Spleen (tissue), 11 donors: ENCODE data around the gene TROAP. TPM values are rescaled to one million over a fixed set of nuclear protein-coding genes. Genes with fewer than 3 reads are reported as not detected.
A peak's percentile ranks its signal among the peaks of the same experiment; 100 is the strongest.

Experiments used
- DNase-seq: peaks from one replicate; pipeline ENCODE4 v3.0.0-alpha.2; 2020
- H3K27ac ChIP-seq, 8 donors: fragments of 200-600 bp; sonication (generic) in 7 of 8; 1 replicate in 4 of 8; 2 replicates in 4 of 8; pipeline versions ENCODE4 v1.5.0 to v1.8.0; 2016 to 2021; ENCODE audit warnings: inconsistent platforms in 4 of 8, mild to moderate bottlenecking in 4 of 8, moderate library complexity in 1 of 8
- H3K27me3 ChIP-seq, 7 donors: fragments of 200-600 bp; sonication (generic) in 6 of 7; replicated peaks in 1 of 7; 1 replicate in 4 of 7; 2 replicates in 3 of 7; pipeline versions ENCODE4 v1.5.0 to v1.8.0; 2016 to 2021; ENCODE audit warnings: inconsistent platforms in 3 of 7, mild to moderate bottlenecking in 1 of 7
- H3K36me3 ChIP-seq, 6 donors: fragments of 200-600 bp; sonication (generic) in 5 of 6; 1 replicate in 4 of 6; 2 replicates in 2 of 6; pipeline versions ENCODE4 v1.5.0 to v1.8.0; 2016 to 2021; ENCODE audit warnings: inconsistent platforms in 2 of 6
- H3K4me1 ChIP-seq, 6 donors: fragments of 200-600 bp; sonication (generic) in 5 of 6; 1 replicate in 3 of 6; 2 replicates in 3 of 6; pipeline versions ENCODE4 v1.5.0 to v1.8.0; 2016 to 2021; ENCODE audit warnings: inconsistent platforms in 3 of 6
- H3K4me3 ChIP-seq, 8 donors: fragments of 200-600 bp; sonication (generic) in 7 of 8; 1 replicate in 4 of 8; 2 replicates in 4 of 8; pipeline versions ENCODE4 v1.5.0 to v1.8.0; 2016 to 2021; ENCODE audit warnings: inconsistent platforms in 4 of 8, mild to moderate bottlenecking in 4 of 8, moderate library complexity in 2 of 8
- H3K9me3 ChIP-seq, 8 donors: fragments of 200-600 bp; sonication (generic) in 7 of 8; 1 replicate in 4 of 8; 2 replicates in 4 of 8; pipeline versions ENCODE4 v1.5.0 to v1.8.0; 2016 to 2021; ENCODE audit warnings: inconsistent platforms in 4 of 8
- POLR2A ChIP-seq, 3 donors: fragments of 450-650 bp; IDR thresholded peaks; one replicate each; pipeline ENCODE4 v1.5.1; 2017; ENCODE audit warnings: antibody characterized with exemption in 3 of 3, mild to moderate bottlenecking in 1 of 3
- POLR2AphosphoS5 ChIP-seq, 3 donors: sonication (generic); formaldehyde crosslinking; IDR thresholded peaks; one replicate each; pipeline ENCODE4 v1.5.1; 2017; ENCODE audit warnings: antibody characterized with exemption in 3 of 3
- whole genome bisulfite sequencing, 5 donors: extraction: QIAGEN DNeasy Blood & Tissue Kit in 3 of 5; methylation state at CpG; one replicate each; pipeline versions ENCODE4 v1.1.5 to v1.1.7; 2013 to 2018; 5-methylcytosine and 5-hydroxymethylcytosine counted together
- intact Hi-C: fragments of 100-400 bp; cut with DNase I; formaldehyde crosslinking; loops from one replicate; pipeline ENCODE4 v1.15.0; 2023; ENCODE audit warnings: low total_unique reads
- polyA plus RNA-seq, 3 donors: library from polyadenylated mRNA; stranded (reverse); fragments of 200-250 nt; gene quantifications; one replicate each; pipeline ENCODE4 v1.2.1, GENCODE V29; 2013
- total RNA-seq, 7 donors: library from RNA; depleted of rRNA in 3 of 7; stranded (reverse); fragments of >200 nt in 3 of 7; fragmentation: NEBNext Ultra II Directional in 4 of 7; extraction: Animal tissue kit (Norgen Biotek cat#: 25700) in 4 of 7; gene quantifications; one replicate each; pipeline versions ENCODE4 v1.1.0 to v1.2.1, GENCODE V29; 2016 to 2021
- TF ChIP-seq, protein P1 (sequence below), 11 experiments: fragments of 200-600 bp in 7 of 11; fragments of 450-650 bp in 4 of 11; sonication (generic) in 4 of 11; IDR thresholded peaks in 8 of 11; conservative IDR thresholded peaks in 3 of 11; 1 replicate in 7 of 11; 2 replicates in 4 of 11; pipeline versions ENCODE4 v1.4.0 to v1.8.0; 2016 to 2021; ENCODE audit warnings: antibody characterized with exemption in 11 of 11, inconsistent platforms in 4 of 11, mild to moderate bottlenecking in 1 of 11
- donor health status: healthy with polysubstance abuse.
- donor health status: DM: no; HTN: no; CAD: no; lungs with moderate emphysema.
- donor health status: DM: no; HTN: no; CAD: no.
- donor health status: Bipolar disorder and iron deficiency.
- donor health status: healthy.
- donor health status: DM: no; HTN: no; CAD: no.
- donor health status: DM: yes; HTN: yes; CAD: no.

The TROAP gene
- total and polyA plus RNA-seq, 10 donors = 2.5 to 11.9 (median 4.4) TPM

DNA sequence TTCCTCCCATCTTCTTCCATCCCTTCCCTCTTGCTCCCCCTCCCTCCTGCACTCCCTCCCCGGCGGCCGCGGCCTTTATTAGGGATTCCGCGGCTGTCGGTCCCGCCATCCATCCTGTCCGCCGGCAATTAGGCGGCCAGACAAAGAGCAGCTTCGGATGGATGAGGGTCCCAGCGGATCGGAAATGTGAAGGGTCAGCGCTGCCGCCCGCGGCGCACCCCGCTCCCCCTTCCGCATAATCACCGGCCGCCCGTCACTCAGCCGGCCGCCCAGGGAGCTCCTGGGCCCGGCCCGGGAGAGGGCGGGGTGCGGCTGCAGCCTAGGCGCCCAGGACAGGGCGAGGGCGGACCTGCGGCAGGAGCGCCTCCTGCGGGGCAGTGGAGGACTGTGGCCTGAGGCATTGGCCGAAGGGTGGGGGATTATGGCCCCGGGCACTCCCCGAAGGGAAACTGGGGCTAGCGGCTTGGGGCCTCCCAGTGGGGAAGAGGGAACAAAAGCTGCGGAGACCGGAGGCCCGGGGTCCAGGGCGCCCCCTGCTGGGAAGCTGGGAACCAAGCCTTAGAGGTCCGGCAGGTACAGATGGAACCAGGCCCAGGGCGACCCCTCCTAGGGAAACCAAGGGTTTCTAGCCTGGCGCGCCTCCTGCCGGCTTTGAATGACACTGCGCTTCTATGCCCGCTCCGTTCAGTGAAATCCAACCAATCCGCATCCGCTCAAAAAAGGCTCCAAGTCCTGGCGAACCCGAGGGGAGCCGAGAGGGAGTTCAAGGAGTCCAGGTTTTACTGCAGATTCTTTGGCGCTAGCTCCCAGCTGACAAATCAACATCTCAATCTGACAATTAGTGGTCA lies 19.2 kb downstream of the TROAP start:
- no peak overlapping the region for H3K27ac ChIP-seq
- 0 to 2% (median 1%) methylated on average over 32 to 58 of the region's 58 CpGs for whole genome bisulfite sequencing, 5 donors
- peak; percentile 92 for DNase-seq
- no peaks in the 10 kb centered on the region for H3K9me3 ChIP-seq
- no peaks in the 10 kb centered on the region for H3K36me3 ChIP-seq
- H3K27me3 ChIP-seq = peaks cover 17 to 98% (median 53%) of the 10 kb centered on the region in 7 donors
- peak overlapping the region; percentile 41 to 69 (median 48) for H3K4me3 ChIP-seq
- H3K4me1 ChIP-seq = peaks cover 38 to 67% (median 57%) of the 10 kb centered on the region in 6 donors
- no peak for TF ChIP-seq POLR2AphosphoS5 (IDR thresholded peaks at IDR 0.05)
- TF ChIP-seq POLR2A (IDR thresholded peaks at IDR 0.05) = no peak
- TF ChIP-seq, protein P1, sequence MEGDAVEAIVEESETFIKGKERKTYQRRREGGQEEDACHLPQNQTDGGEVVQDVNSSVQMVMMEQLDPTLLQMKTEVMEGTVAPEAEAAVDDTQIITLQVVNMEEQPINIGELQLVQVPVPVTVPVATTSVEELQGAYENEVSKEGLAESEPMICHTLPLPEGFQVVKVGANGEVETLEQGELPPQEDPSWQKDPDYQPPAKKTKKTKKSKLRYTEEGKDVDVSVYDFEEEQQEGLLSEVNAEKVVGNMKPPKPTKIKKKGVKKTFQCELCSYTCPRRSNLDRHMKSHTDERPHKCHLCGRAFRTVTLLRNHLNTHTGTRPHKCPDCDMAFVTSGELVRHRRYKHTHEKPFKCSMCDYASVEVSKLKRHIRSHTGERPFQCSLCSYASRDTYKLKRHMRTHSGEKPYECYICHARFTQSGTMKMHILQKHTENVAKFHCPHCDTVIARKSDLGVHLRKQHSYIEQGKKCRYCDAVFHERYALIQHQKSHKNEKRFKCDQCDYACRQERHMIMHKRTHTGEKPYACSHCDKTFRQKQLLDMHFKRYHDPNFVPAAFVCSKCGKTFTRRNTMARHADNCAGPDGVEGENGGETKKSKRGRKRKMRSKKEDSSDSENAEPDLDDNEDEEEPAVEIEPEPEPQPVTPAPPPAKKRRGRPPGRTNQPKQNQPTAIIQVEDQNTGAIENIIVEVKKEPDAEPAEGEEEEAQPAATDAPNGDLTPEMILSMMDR (IDR thresholded peaks at IDR 0.05 in 8 of 11, conservative IDR thresholded peaks at IDR 0.05 in 3 of 11) = peak; percentile 62 to 91 (median 80)
- intact Hi-C loops = loop anchor here (5.0 kb wide), 1 partner anchor 55 kb away; no protein-coding TSS in a partner anchor

DNA sequence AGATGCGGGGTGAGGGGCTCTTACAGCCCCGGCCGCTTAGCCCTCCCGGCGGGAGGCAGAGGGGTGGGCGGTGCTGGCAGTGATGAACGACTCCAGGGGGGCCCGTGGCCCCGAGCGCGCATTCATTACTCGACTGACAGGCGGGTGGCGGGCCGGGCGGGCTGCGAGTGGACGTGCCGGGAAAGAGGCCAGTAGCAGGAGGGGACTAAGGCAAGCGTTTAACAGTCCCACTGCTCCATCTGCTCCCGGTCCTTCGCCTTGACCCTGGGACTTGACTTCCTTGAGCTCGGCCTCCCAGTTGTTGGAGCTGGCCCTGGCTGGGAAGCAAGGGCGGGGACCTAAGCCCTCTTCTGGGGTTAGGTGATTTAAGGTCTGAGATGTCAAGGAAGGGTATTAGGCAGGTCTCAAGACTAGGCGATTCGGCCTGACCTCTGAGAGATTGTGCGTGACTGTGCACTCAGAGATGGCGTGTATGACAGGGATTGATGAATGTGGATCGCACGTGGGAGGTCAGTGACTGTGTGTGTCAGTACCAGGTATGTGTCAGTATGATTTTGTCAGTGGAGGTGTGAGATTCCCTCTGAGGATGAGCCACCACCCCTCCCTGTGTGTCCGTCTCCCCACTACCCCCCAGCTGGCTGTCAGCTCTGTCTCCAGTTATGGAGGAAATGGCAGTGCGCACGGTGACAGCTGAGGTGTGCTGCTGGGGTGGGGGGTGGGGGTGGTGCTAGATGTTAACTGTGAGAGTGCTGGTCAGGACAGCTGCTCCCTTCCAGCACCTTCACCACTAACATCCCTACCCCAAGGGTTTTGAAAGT lies 20.1 kb downstream of the TROAP start:
- no peaks in the 10 kb centered on the region for H3K9me3 ChIP-seq
- H3K27ac ChIP-seq = no peak overlapping the region
- peaks cover 47 to 68% (median 63%) of the 10 kb centered on the region in 6 donors for H3K4me1 ChIP-seq
- intact Hi-C loops = loop anchor here (5.0 kb wide), 1 partner anchor 56 kb away; no protein-coding TSS in a partner anchor
- TF ChIP-seq, protein P1 (IDR thresholded peaks at IDR 0.05 in 8 of 11, conservative IDR thresholded peaks at IDR 0.05 in 3 of 11) = peak in 1 of 11 experiments; percentile 42
- no peak for TF ChIP-seq POLR2AphosphoS5 (IDR thresholded peaks at IDR 0.05)
- no peaks in the 10 kb centered on the region for H3K36me3 ChIP-seq
- WGBS, 5 donors = 3 to 4% (median 4%) methylated on average over 33 of the region's 33 CpGs
- H3K4me3 ChIP-seq = peak overlapping the region; percentile 41 to 69 (median 48)
- DNase-seq = no peak
- peaks cover 23 to 98% (median 60%) of the 10 kb centered on the region in 7 donors for H3K27me3 ChIP-seq

DNA sequence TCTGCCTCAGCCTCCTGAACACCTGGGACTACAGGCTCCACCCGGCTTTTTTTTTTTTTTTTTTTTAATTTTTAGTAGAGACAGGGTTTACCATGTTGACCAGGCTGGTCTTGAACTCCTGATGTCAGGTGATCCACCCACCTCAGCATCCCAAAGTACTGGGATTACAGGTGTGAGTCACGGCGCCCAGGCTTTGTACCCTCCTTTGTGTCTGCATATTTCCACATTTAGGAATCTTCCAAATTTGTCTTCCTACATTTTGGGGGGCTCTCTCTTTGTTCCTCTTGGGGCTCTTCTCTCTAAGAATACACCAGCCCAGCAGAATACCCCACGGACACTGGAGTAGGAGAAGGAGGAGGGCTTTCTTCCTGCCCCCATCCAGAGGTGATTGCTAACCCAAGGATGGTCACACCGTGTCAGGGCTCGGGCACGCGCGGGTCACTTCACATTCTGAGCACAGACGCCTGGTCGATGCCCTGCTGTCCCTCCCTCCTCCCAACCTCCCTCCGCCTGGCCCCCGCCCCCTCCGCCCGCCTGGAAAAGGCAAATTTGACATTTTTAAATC lies 21.5 kb downstream of the TROAP start:
- H3K27me3 ChIP-seq = peaks cover 23 to 98% (median 72%) of the 10 kb centered on the region in 7 donors
- H3K9me3 ChIP-seq = no peaks in the 10 kb centered on the region
- peak overlapping the region in 2 of 8 donors; percentile 23 to 65 for H3K4me3 ChIP-seq
- DNase-seq = no peak
- H3K4me1 ChIP-seq = peaks cover 48 to 72% (median 63%) of the 10 kb centered on the region in 6 donors
- H3K36me3 ChIP-seq = no peaks in the 10 kb centered on the region
- WGBS, 5 donors = 18 to 22% (median 21%) methylated on average over 15 of the region's 15 CpGs
- intact Hi-C loops = loop anchor here (5.0 kb wide), 1 partner anchor 57 kb away; no protein-coding TSS in a partner anchor
- TF ChIP-seq POLR2A (IDR thresholded peaks at IDR 0.05) (no peak), POLR2AphosphoS5 (IDR thresholded peaks at IDR 0.05) (no peak)
- TF ChIP-seq, protein P1 (IDR thresholded peaks at IDR 0.05 in 8 of 11, conservative IDR thresholded peaks at IDR 0.05 in 3 of 11) = no peak
- H3K27ac ChIP-seq = no peak overlapping the region
